Erythroblast (primary cell): ENCODE results near the gene NEO1.
A peak's percentile ranks its signal among the peaks of the same experiment; 100 is the strongest.

ENCODE experiments used
- DNase-seq, 2 experiments: peaks; one replicate each; lab custom pipeline; 2025; lab: John Stamatoyannopoulos, UW
- GATA1 ChIP-seq: IDR thresholded peaks from 2 replicates; pipeline ENCODE4 v1.6.1; 2011; ENCODE audit warnings: low read depth, mild to moderate bottlenecking, control low read depth, low read length, moderate library complexity
- POLR2A ChIP-seq: IDR thresholded peaks from 2 replicates; pipeline ENCODE4 v1.6.1; 2011; ENCODE audit warnings: mild to moderate bottlenecking, low read length

Gene NEO1

DNA sequence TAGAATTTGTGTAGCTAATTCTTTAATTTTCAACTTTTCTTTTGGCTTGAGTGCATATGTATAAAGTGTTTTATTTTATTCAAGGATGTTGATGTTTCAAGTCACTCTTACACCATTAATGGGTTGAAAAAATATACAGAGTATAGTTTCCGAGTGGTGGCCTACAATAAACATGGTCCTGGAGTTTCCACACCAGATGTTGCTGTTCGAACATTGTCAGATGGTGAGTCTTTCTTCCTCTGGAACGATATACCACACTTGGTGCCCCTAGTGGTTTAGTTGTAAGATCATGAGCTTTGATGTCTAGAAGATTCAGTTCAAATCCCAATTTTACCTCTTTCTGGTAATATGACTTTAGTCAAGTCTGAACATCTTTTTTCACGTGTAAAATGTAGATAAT lies 197.2 kb downstream of the NEO1 start:
- DNase-seq = no peak
- no peak for TF ChIP-seq POLR2A
- TF ChIP-seq GATA1 = no peak

- TF ChIP-seq POLR2A (no peak), GATA1 (no peak)
- DNase-seq = no peak
Observed at GRCh38 chr15:73254598-73254997, 202.3 kb downstream of the NEO1 start.

DNA sequence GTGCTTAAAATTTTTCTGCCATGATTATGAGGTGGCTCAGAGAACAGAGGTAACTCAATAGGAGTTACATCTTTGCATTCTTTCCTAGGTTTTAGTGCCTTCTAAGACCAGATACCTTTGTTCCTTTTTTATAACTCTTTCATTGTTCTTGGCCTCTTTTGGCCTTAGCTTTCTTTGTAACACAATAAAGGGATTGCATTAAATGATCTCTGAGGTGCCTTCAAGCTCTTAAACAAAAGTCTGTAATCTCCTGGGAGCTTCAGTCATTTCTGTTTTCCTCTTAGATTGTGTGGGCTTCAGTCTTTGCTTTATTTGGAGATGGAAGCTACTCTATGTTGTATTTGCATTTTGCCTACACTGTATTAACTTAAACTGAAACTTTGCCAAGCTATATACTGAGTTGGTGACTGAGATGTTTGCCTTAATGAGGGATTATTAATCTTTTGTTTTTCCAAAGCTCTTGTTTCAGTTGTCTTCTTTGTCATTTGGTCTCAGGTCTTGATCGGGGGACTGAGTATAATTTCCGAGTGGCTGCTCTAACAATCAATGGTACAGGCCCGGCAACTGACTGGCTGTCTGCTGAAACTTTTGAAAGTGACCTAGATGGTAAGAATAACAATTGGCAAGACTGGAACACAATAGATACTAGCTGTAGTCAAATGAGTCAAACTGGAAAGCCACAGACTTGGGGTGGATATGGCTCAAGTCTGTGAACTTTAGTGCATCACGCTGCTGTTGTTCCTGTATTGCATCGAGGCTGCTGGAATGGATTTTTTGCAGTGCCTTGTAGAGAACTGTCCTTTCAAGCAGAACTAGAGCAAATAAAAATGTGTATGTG lies 206.2 kb downstream of the NEO1 start:
- no peak for DNase-seq
- TF ChIP-seq GATA1 (no peak), POLR2A (no peak)

GRCh38 chr15:73264881-73265280 lies 212.6 kb downstream of the NEO1 start:
- TF ChIP-seq GATA1 (no peak), POLR2A (no peak)
- DNase-seq = no peak

- DNase-seq = peak; percentile 53 to 61
- TF ChIP-seq POLR2A = no peak
- no peak for TF ChIP-seq GATA1
Observed at GRCh38 chr15:73265536-73266153, 213.4 kb downstream of the NEO1 start.

DNA sequence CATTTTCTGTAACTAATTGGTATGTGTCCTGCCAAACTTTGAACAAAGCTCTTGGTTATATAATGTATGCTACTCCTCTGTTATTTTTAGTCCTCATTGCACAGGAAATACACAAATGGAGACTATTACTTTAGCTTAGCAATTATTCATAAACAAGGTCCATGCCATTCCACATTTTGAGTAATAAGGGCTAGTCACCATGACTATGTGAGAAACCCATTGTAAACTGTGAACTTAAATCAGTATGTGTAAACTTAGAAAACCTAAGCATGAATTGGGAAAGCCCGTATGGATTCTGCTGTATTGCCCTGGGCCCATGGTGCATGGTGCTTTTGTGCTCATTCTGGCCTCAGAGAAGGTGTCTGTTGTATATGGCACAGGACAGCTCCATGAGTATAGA lies 216.2 kb downstream of the NEO1 start:
- TF ChIP-seq POLR2A (no peak), GATA1 (no peak)
- DNase-seq = no peak

DNA sequence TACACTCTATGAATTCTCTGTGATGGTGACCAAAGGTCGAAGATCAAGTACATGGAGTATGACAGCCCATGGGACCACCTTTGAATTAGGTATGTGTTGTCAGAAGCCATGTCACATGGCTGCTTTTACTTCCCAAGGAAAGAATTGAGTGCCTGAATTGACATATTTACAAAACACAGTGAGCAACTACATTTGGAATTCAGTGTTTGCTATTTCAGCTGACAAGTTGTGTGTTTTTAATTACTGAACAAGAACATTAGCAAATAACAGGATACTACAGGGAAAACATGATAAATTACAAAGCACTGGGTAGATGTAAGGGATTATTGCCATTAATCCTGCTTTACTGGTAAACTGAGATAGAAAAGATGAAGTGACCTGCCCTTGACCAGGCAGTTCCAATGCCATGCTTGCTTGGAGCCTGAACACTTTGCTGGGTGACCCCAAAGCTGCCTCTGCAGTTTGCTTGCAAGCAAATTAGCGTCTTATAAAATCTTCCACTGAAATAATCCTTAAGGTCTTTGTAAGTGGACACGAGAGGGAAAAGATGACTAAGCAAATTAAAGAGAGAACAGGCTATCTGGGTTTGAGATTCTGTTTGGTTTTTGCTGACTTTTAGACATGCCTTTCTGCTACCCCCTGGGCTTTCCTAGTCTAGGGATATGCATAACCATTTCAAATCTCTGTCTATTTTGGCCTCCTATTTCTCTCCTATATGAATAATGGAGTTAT lies 218.3 kb downstream of the NEO1 start:
- no peak for DNase-seq
- TF ChIP-seq POLR2A (no peak), GATA1 (no peak)

- TF ChIP-seq GATA1 = no peak
- DNase-seq = peak; percentile 44 to 70
Observed at GRCh38 chr15:73273181-73274002, 221.1 kb downstream of the NEO1 start.

DNA sequence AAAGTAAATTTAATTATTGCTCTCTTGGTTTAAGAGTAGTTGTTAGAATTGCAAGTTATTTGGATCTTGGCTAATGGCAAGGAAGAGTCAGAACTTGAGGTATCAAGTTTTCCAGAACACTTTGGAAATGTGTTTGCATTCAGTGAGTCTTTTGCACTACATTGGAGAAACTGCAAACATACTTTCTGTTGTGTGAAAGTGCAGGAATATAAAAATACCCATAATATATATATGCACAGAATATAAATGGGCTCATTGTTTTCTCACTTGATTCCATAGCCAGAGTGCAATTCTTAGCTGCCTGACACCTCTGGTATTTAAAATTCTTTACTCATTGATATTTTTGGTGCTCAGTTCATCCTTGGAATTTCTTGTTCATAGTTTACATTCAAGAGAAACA lies 223.6 kb downstream of the NEO1 start:
- DNase-seq = no peak
- no peak for TF ChIP-seq GATA1
- no peak for TF ChIP-seq POLR2A

- DNase-seq = peak in 1 of 2 experiments; percentile 6
- no peak for TF ChIP-seq GATA1
- no peak for TF ChIP-seq POLR2A
Observed at GRCh38 chr15:73282567-73283365, 230.5 kb downstream of the NEO1 start.

GRCh38 chr15:73283366-73283962 lies 231.2 kb downstream of the NEO1 start:
- TF ChIP-seq GATA1 = no peak
- TF ChIP-seq POLR2A = no peak

GRCh38 chr15:73284090-73284716 lies 231.9 kb downstream of the NEO1 start:
- no peak for TF ChIP-seq POLR2A
- no peak for TF ChIP-seq GATA1
- peak; percentile 3 to 18 for DNase-seq

More at GRCh38 chr15:73283366-73283962, 231.2 kb downstream of the NEO1 start:
- DNase-seq = no peak
